GM21423 (cell line): ENCODE data around the gene DCAF12L2.
"Not testable (repeated sequence)": the region's sequence is repeated elsewhere in the genome, so short reads cannot be mapped to it uniquely, and the experiment has no call there.

Experiments used
- ATAC-seq: cut with Tn5 transposase; IDR thresholded peaks from one replicate; pipeline ENCODE4 v1.9.1; 2021; ENCODE audit warnings: mild to moderate bottlenecking, moderate library complexity; ENCODE audit not compliant: unreplicated experiment

Gene DCAF12L2

DNA sequence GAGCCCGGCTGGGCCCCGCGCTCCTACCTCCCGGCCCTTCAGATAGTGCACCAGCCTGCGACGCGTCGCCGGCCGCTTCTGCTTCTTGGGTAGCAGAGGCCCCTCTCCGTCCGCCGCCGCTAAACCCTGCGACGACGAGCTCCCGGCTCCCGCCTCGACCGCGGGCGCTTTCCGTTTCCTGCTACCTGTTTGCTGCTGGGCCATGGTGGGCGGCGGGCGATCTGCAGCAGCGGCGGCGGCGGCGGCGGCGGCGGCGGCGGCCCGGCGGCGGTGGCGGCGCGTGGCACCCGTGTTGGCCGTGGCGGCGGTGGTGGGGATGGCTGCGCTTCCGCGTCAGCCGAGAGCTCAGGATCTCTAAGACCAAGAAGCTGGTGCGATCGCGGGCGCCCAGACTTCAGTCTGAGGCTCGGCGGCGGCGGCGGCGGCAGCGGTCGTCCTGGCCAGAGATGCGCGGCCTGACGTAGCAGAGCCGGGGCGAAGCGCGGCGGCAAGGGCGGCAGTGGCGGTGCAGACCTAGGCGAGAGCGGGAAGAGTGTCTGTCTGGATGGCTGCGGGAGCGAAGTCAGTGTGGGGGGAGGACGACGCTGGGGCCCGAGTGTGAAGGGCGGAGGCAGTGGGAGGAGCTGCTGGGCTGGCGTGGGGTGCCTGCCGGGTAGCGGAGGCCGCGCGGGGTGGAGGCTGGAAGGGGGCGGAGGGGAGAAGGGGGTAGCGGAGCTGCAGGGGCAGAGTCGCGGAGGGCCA, at the start of gene DCAF12L2:
Gene DCAF12L2, minus strand, starts transcription at position 569 of the 741 bp plus-strand sequence. Its CDS starts 365 bp downstream, at position 204.
- ATAC-seq: no peak

DNA sequence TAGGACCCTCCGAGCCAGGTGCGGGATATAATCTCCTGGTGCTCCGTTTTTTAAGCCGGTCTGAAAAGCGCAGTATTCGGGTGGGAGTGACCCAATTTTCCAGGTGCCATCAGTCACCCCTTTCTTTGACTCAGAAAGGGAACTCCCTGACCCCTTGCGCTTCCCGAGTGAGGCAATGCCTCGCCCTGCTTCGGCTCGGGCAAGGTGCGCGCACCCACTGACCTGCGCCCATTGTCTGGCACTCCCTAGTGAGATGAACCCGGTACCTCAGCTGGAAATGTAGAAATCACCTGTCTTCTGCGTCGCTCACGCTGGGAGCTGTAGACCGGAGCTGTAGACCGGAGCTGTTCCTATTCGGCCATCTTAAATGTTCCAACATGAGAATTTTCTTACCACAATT, 24.8 kb upstream of the DCAF12L2 start:
- ATAC-seq: not testable (repeated sequence)

- no peak for ATAC-seq
Observed at GRCh38 chrX:126177133-126177840, 11.2 kb upstream of the DCAF12L2 start.

DNA sequence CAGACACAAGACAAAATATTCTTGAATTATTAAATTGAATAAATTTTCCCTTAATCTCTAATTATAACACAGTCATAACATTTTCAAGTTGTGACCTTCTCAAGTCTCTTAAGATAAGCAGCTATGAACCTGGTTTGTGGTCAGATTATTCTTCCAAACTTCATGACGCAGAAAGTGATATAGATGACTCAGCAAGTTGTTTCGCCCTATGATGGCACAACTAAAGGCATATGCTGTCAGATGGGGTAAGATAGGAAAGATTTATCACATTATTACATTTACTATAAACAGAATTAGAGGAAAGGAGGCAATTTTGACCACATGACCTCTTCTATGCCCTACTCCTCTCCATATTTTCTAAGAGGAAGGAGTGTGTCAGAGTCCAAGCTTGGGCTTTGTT, 4.6 kb upstream of the DCAF12L2 start:
- no peak for ATAC-seq

DNA sequence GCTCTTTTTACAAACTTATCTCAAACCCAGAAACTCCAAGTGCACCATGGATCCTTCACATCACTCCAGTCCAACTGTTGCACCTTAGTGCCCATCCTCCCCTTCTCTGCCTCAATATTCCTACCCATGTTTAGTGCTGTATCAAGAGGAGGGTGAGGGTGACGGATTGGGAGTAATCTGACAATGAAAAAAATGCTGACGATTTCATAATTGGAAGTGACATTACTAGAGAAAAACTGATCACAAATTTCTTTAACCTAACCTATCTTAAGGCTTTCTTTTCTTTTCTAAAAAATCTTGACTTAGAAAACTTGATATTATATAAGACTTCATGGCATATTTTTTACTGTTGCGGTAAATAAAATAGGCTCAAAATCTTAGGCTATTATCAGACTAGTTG, 1.5 kb upstream of the DCAF12L2 start:
- ATAC-seq: no peak

- ATAC-seq: no peak
Observed at GRCh38 chrX:126165401-126165720, 728 bp downstream of the DCAF12L2 start.

- no peak for ATAC-seq
Observed at GRCh38 chrX:126164689-126165400, 1.2 kb downstream of the DCAF12L2 start.

DNA sequence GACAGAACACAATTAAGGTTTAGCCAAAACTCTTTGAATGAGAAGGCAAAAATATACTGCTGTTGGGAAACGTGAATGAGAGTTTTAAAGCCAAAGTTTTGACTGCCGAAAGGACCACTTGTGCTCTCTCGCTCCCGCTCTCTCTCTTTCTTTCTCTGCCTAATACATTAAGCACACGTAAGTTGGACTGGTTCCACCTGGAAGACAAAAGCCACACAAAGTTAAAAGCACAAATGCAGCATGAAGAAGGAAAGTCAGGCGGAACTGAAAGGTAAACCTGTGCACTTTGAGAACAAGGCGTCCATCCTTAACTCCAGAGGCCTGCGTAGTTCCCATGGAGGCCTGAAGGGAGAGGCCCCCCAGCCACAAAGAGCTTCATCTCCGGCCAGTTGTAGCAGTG, 1.9 kb downstream of the DCAF12L2 start:
- ATAC-seq: no peak

GRCh38 chrX:126141014-126141413, 25.1 kb downstream of the DCAF12L2 start:
- no peak for ATAC-seq

DNA sequence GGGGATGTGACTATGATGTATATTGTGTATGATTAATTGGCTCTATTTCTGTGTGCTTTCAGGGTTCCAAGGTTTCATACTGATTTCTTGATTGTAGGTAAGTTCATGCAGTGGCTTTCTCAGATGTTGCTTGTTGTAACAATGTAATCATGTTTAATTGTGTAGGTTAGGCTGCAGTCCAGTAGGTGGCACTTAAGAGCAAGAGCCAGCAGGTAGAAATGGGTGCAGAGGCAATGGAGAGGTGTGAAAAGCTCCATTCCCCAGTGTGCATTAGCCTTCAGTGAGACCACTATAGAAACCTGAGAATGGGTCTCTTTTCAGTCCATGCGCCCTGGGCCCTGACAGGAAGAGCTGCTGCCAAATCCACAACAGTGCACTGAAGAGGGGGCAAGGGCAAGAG, 28.2 kb downstream of the DCAF12L2 start:
- no peak for ATAC-seq

DNA sequence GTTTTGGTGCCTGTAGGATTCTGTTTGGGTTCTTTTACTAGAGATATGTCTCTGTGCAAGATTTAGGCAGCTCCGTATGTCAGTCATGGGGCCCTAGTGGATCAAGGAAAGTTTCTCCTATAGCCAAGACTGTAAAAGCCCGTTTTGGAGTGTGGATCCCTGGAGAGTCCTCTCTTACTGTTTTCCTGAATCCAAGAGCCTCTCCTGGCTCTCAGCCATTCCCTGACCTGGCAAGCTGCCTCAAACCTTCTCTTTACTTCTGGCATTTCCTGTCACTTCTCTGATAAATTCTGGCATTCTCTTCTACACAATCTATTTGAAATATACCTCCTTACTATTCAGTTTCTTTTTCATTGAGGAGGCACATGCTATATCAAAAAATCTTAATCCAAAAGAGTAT, 41.4 kb downstream of the DCAF12L2 start:
- ATAC-seq: no peak
